ENCODE measurements around the gene CYP2A7.
A peak's percentile ranks its signal among the peaks of the same experiment; 100 is the strongest.

CYP2A7 gene

GRCh38 chr19:40831502-40832430 is 50.3 kb downstream of the CYP2A7 start (continued):
- TF ChIP-seq RBAK (tag by site-specific recombination; IDR thresholded peaks at IDR 0.05), result no peak
- peak; percentile 93; the same call in 1 of the 2 replicates for TF ChIP-seq ZNF391 (tag by site-specific recombination; IDR thresholded peaks at IDR 0.05; ENCODE audit: borderline replicate concordance, low read depth)
- TF ChIP-seq ZFHX2 (tag by site-specific recombination; conservative IDR thresholded peaks at IDR 0.05), result peak; percentile 65
- TF ChIP-seq IKZF3 (tag by site-specific recombination; IDR thresholded peaks at IDR 0.05), result peak; percentile 94
- peak; percentile 96 for TF ChIP-seq ZNF664 (tag by site-specific recombination; IDR thresholded peaks at IDR 0.05)
- 0 out of 2 replicates have a peak, but pooled peaks have one; percentile 22 for TF ChIP-seq ZBTB11 (tag by site-specific recombination; conservative IDR thresholded peaks at IDR 0.05; ENCODE audit: low read depth)
- peak; percentile 75 for TF ChIP-seq GLIS2 (tag by site-specific recombination; IDR thresholded peaks at IDR 0.05)
- TF ChIP-seq ZBTB8A (tag by site-specific recombination; IDR thresholded peaks at IDR 0.05), result peak; percentile 77
- TF ChIP-seq ZNF776 (tag by site-specific recombination; IDR thresholded peaks at IDR 0.05; ENCODE audit: borderline replicate concordance), result no peak
- peak; percentile 99 for TF ChIP-seq ZXDB (tag by site-specific recombination; IDR thresholded peaks at IDR 0.05)
- no peak for TF ChIP-seq ZNF146 (tag by site-specific recombination; IDR thresholded peaks at IDR 0.05)
- TF ChIP-seq ZBTB48 (tag by site-specific recombination; IDR thresholded peaks at IDR 0.05), result peak; percentile 72; the same call in 1 of the 2 replicates
- peak; percentile 99 for TF ChIP-seq ZNF366 (tag by site-specific recombination; conservative IDR thresholded peaks at IDR 0.05)
- peak; percentile 58 for TF ChIP-seq SETDB1 (IDR thresholded peaks at IDR 0.05; ENCODE audit: insufficient read length, low read length)
- peak; percentile 93 for TF ChIP-seq ZBTB20 (tag by site-specific recombination; IDR thresholded peaks at IDR 0.05)
- TF ChIP-seq ZNF394 (tag by site-specific recombination; IDR thresholded peaks at IDR 0.05; ENCODE audit: borderline replicate concordance), result peak; percentile 91
- TF ChIP-seq, protein P1, sequence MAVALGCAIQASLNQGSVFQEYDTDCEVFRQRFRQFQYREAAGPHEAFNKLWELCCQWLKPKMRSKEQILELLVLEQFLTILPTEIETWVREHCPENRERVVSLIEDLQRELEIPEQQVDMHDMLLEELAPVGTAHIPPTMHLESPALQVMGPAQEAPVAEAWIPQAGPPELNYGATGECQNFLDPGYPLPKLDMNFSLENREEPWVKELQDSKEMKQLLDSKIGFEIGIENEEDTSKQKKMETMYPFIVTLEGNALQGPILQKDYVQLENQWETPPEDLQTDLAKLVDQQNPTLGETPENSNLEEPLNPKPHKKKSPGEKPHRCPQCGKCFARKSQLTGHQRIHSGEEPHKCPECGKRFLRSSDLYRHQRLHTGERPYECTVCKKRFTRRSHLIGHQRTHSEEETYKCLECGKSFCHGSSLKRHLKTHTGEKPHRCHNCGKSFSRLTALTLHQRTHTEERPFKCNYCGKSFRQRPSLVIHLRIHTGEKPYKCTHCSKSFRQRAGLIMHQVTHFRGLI (tag by site-specific recombination; IDR thresholded peaks at IDR 0.05), result peak; percentile 84; the same call in 1 of the 2 replicates
- peak; percentile 86 for TF ChIP-seq TRIM28 (IDR thresholded peaks at IDR 0.05; ENCODE audit: borderline replicate concordance, low read length)
- TF ChIP-seq, protein P2, sequence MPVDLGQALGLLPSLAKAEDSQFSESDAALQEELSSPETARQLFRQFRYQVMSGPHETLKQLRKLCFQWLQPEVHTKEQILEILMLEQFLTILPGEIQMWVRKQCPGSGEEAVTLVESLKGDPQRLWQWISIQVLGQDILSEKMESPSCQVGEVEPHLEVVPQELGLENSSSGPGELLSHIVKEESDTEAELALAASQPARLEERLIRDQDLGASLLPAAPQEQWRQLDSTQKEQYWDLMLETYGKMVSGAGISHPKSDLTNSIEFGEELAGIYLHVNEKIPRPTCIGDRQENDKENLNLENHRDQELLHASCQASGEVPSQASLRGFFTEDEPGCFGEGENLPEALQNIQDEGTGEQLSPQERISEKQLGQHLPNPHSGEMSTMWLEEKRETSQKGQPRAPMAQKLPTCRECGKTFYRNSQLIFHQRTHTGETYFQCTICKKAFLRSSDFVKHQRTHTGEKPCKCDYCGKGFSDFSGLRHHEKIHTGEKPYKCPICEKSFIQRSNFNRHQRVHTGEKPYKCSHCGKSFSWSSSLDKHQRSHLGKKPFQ (tag by site-specific recombination; IDR thresholded peaks at IDR 0.05), result peak; percentile 91
- TF ChIP-seq ZNF132 (tag by site-specific recombination; IDR thresholded peaks at IDR 0.05; ENCODE audit: borderline replicate concordance), result no peak
- TF ChIP-seq MYNN (tag by site-specific recombination; IDR thresholded peaks at IDR 0.05; ENCODE audit: borderline replicate concordance), result peak; percentile 95
- TF ChIP-seq, protein P3, sequence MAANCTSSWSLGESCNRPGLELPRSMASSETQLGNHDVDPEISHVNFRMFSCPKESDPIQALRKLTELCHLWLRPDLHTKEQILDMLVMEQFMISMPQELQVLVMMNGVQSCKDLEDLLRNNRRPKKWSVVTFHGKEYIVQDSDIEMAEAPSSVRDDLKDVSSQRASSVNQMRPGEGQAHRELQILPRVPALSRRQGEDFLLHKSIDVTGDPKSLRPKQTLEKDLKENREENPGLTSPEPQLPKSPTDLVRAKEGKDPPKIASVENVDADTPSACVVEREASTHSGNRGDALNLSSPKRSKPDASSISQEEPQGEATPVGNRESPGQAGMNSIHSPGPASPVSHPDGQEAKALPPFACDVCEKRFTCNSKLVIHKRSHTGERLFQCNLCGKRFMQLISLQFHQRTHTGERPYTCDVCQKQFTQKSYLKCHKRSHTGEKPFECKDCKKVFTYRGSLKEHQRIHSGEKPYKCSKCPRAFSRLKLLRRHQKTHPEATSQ (tag by site-specific recombination; IDR thresholded peaks at IDR 0.05), result peak; percentile 27; the same call in 1 of the 2 replicates
- peak; percentile 95 for TF ChIP-seq ZNF324 (tag by site-specific recombination; IDR thresholded peaks at IDR 0.05)
- TF ChIP-seq, protein P4, sequence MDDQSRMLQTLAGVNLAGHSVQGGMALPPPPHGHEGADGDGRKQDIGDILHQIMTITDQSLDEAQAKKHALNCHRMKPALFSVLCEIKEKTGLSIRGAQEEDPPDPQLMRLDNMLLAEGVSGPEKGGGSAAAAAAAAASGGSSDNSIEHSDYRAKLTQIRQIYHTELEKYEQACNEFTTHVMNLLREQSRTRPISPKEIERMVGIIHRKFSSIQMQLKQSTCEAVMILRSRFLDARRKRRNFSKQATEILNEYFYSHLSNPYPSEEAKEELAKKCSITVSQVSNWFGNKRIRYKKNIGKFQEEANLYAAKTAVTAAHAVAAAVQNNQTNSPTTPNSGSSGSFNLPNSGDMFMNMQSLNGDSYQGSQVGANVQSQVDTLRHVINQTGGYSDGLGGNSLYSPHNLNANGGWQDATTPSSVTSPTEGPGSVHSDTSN (CRISPR knock-in tag; IDR thresholded peaks at IDR 0.05), result no peak
- peak; percentile 93 for TF ChIP-seq ZNF692 (tag by site-specific recombination; IDR thresholded peaks at IDR 0.05)
- no peak for TF ChIP-seq CTCF (tag by site-specific recombination; IDR thresholded peaks at IDR 0.05)
